Subcutaneous adipose tissue (tissue), 4 donors: ENCODE data around the gene C5. TPM values are rescaled to one million over a fixed set of nuclear protein-coding genes. Genes with fewer than 3 reads are reported as not detected.

Experiments
- CTCF ChIP-seq: fragments of 450-650 bp; IDR thresholded peaks from one replicate; pipeline ENCODE4 v1.5.1; 2016; ENCODE audit warnings: low read depth, mild to moderate bottlenecking, control low read depth, antibody characterized with exemption, moderate library complexity
- total RNA-seq, 4 donors: library from RNA; depleted of rRNA; stranded (reverse); fragments of >200 nt; gene quantifications; one replicate each; pipeline ENCODE4 v1.1.0, GENCODE V29; 2016

C5 gene
- total RNA-seq, 4 donors from 2014 or later, result 13.6 to 23.7 (median 16.5) TPM

- TF ChIP-seq CTCF, result no peak
These were observed 11.3 kb downstream of the C5 start for GRCh38 chr9:121038804-121039203.

GRCh38 chr9:121038362-121038761, 11.7 kb downstream of the C5 start:
- no peak for TF ChIP-seq CTCF

- TF ChIP-seq CTCF, result no peak
These were observed 15.5 kb downstream of the C5 start for GRCh38 chr9:121034529-121034928.

GRCh38 chr9:121029469-121029868, 20.6 kb downstream of the C5 start:
- TF ChIP-seq CTCF, result no peak

GRCh38 chr9:121026768-121027167, 23.3 kb downstream of the C5 start:
- no peak for TF ChIP-seq CTCF

- no peak for TF ChIP-seq CTCF
These were observed 23.8 kb downstream of the C5 start for GRCh38 chr9:121026260-121026691.

GRCh38 chr9:121024237-121024636, 25.8 kb downstream of the C5 start:
- no peak for TF ChIP-seq CTCF
